AG04449 (cell line): Measurements from ENCODE around the gene MRPS6.

ENCODE experiments used
- CTCF ChIA-PET: fragments of 350-600 bp; formaldehyde crosslinking; extraction: SDS; loops from one replicate; lab custom pipeline; 2021; ENCODE audit warnings: antibody characterized with exemption; lab: Yijun Ruan, JAX
- POLR2A ChIA-PET: fragments of 400-600, 350-600 bp; formaldehyde crosslinking; extraction: SDS; loops from one replicate; lab custom pipeline; 2020; ENCODE audit warnings: antibody characterized with exemption, inconsistent platforms; lab: Yijun Ruan, JAX
- DNase-seq: peaks from one replicate; pipeline ENCODE4 v3.0.0-alpha.2; 2010; ENCODE audit warnings: low read depth, low spot score
- H3K4me3 ChIP-seq: 2 replicates; pipeline ENCODE4 v1.5.1; 2011; ENCODE audit warnings: low read depth, mild to moderate bottlenecking, control low read depth, low read length
- TF ChIP-seq, protein P1 (sequence below): IDR thresholded peaks from one replicate; pipeline ENCODE4 v1.5.1; 2011; ENCODE audit warnings: mild to moderate bottlenecking, moderate library complexity, low read length, control low read depth, inconsistent platforms; ENCODE audit not compliant: insufficient read depth; ENCODE audit errors: missing control alignments

MRPS6 gene

DNA sequence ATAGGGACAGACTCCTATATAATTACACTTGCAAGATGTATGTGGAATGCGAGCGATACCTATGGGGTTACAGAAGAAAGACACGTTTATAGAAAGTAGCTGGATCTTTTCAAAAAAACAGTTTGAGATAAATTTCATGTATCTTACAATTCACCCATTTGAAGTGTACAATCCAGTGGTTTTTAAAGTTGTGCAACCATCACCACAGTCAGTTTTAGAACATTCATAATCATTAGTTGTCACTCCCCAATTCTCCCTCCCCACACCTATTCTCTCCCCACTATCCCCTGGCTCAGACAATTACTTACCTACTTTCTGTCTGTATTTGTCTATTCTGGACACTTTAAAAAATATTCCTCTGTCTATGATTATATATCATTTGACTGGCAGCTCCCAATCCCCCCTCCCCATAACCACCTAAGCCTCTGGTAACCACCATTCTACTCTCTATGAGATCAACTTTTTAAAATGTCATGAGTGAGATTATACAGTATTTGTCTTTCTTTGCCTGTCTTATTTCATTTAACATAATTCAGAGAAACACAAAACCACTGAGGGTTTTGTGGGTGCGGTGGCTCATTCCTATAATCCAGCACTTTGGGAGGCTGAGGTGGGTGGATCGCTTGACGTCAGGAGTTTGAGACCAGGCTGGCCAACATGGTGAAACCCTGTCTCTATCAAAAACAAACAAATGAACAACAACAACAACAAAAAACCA, 39.1 kb downstream of the MRPS6 start:
- TF ChIP-seq, protein P1, sequence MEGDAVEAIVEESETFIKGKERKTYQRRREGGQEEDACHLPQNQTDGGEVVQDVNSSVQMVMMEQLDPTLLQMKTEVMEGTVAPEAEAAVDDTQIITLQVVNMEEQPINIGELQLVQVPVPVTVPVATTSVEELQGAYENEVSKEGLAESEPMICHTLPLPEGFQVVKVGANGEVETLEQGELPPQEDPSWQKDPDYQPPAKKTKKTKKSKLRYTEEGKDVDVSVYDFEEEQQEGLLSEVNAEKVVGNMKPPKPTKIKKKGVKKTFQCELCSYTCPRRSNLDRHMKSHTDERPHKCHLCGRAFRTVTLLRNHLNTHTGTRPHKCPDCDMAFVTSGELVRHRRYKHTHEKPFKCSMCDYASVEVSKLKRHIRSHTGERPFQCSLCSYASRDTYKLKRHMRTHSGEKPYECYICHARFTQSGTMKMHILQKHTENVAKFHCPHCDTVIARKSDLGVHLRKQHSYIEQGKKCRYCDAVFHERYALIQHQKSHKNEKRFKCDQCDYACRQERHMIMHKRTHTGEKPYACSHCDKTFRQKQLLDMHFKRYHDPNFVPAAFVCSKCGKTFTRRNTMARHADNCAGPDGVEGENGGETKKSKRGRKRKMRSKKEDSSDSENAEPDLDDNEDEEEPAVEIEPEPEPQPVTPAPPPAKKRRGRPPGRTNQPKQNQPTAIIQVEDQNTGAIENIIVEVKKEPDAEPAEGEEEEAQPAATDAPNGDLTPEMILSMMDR, result no peak
- H3K4me3 ChIP-seq, result no peak overlapping the region
- CTCF ChIA-PET, result interaction anchor here (0.8 kb wide), 1 partner anchor 8 kb away, joined by 3 read pairs; no protein-coding TSS in a partner anchor
- DNase-seq, result no peak
- POLR2A ChIA-PET, result no interaction called here

DNA sequence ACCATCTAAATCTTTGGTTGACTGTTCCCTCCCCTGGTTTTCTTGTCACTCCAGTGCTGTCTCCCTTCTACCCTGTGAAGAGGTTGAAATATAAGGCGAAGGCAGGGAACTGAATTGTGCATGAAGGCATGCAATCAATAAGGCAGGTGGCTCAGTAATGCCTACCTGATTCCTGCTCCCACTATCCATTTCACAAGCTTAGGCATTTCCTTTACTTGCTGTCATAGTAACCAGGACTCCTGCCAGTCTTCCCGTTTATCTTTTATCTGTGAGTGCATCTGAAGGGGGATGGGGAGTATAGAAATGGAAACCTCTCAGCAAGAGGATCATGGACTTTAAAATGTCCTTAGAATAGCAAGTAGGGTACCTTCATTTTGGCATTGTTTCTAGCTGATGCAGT, 40.5 kb downstream of the MRPS6 start:
- no peak for DNase-seq
- TF ChIP-seq, protein P1, result no peak
- POLR2A ChIA-PET, result no interaction called here
- CTCF ChIA-PET, result interaction anchor here (1.3 kb wide), 1 partner anchor 32 kb away, joined by 3 read pairs; no protein-coding TSS in a partner anchor
- no peak overlapping the region for H3K4me3 ChIP-seq

DNA sequence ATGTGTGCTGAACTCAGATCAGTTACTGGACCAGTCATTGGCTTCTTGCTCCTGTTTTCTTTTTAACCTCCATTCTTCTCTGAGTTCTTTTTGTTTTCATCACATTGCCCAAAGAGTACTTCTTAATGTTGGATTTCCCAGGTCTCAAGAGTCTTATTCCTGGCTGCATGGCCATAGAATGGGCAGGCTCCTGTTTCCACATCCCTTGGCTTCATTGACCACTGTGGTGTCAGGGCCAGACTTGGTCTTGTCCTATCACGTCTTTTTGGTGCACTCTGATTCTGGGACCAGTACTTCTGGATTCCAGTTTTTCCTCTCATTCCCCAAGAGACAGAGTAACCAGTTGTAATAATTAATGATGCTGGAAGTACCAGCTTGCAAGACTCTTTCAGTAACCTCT, 41.8 kb downstream of the MRPS6 start:
- CTCF ChIA-PET, result interaction anchor here (1.0 to 1.3 kb wide), 2 partner anchors 14 to 33 kb away, joined by 3 to 4 read pairs; no protein-coding TSS in a partner anchor
- TF ChIP-seq, protein P1, result no peak
- POLR2A ChIA-PET, result no interaction called here
- no peak for DNase-seq
- no peak overlapping the region for H3K4me3 ChIP-seq

DNA sequence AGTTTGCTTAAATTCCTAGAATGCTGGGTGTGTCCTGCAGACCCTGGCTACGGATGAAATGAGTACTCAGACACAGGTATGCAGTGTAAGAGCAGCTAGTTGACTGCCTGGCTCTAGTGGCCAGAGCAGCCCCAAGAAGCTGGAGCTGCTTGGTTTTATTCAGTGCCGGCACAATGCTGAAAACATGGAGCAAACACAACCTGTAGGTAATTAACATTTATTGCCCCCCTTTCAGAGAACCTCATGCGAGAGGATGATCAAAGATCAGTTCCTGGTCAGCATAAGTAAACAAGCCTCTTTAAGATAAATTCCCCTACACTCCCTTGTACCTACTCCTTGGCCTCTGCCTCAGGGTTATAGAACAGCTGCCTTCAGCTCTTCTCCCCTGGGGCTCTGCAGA, 43.2 kb downstream of the MRPS6 start:
- TF ChIP-seq, protein P1, result no peak
- ChIA-PET POLR2A (no interaction called here), CTCF (interaction anchor here (0.9 kb wide), 1 partner anchor 193 kb away, joined by 5 read pairs; no protein-coding TSS in a partner anchor)
- H3K4me3 ChIP-seq, result no peak overlapping the region
- no peak for DNase-seq

DNA sequence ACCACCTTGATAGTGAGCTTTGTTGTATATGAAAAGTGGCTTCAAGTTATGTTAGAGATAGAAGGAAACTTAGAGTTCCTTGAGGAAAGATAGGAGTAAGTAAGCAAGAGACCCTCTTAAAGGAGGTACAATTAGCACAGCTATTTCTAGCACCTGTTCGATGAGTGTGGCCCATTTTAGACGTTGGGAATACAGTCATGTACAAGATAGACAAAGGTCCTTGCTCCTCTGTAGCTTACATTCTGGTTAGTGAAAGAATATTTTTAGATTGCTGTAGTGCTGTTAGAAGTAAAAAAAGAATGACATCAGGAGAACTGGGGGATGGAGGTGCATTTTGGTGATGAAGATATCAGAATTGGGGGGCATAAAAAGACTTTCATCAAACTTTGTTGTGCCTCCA, 47.5 kb downstream of the MRPS6 start:
- ChIA-PET POLR2A (no interaction called here), CTCF (interaction anchor here (1.0 to 2.8 kb wide), 9 partner anchors 8 to 247 kb away, joined by 3 to 15 read pairs (median 6); no protein-coding TSS in a partner anchor)
- TF ChIP-seq, protein P1, result no peak

DNA sequence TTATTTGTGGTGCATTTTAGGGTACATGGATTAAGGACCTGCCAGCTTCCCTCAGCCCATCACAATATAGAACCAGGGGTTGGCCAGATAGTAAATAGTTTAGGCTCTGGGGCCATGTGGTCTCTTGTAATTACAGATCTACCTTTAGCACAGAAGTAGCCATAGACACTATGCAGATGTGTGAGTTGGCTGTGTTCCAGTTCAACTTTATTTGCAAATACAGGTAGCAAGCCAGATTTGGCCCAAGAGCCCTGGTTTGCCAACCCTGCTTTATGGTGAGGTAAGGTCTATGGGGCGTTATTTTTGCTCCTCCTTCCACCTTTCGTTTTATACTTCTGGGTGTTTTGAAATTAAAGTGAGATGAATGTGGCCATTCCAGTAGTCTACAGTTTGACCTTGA, 48.7 kb downstream of the MRPS6 start:
- no peak overlapping the region for H3K4me3 ChIP-seq
- POLR2A ChIA-PET, result no interaction called here
- TF ChIP-seq, protein P1, result no peak
- DNase-seq, result no peak
- CTCF ChIA-PET, result interaction anchor here (1.8 to 2.3 kb wide), 2 partner anchors 198 to 226 kb away, joined by 7 to 9 read pairs; no protein-coding TSS in a partner anchor

More for the DNA sequence above, 47.5 kb downstream of the MRPS6 start:
- no peak overlapping the region for H3K4me3 ChIP-seq
- DNase-seq, result no peak
